B cell (primary cell): ENCODE measurements around the gene CAMTA2.

Experiments
- CTCF ChIP-seq: fragments of 200-600 bp; IDR thresholded peaks from one replicate; pipeline ENCODE4 v1.8.0; 2022; ENCODE audit warnings: antibody characterized with exemption, mild to moderate bottlenecking
- EZH2 ChIP-seq: IDR thresholded peaks from 2 replicates; pipeline ENCODE4 v1.6.1; 2012; ENCODE audit warnings: borderline replicate concordance, low read depth, mild to moderate bottlenecking, moderate library complexity, low read length; ENCODE audit not compliant: insufficient read depth, poor library complexity, severe bottlenecking

DNA sequence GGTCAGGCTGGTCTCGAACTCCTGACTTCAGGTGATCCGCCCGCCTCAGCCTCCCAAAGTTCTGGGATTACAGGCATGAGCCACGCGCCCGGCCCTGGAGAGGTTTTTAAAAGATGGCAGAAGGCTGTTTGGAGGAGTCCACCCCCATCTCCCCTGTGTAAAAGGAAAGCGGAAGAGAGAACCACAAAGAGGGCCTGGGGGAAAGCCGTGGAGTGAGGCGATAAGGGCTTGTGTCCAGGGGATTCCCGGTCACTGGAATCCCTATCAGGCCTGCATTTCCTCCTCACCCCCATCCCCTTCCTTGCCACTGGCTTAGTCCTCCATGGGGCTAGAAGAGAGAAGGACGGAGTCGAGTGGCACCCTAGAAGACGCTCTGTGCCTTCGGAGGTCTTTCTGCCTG is 55.5 kb downstream of the CAMTA2 start, which contains the start of gene GP1BA:
- TF ChIP-seq CTCF (no peak), EZH2 (no peak)
